Left cardiac atrium (tissue), 4 donors: Measurements from ENCODE around the gene PRRX1. TPM values are rescaled to one million over a fixed set of nuclear protein-coding genes. Genes with fewer than 3 reads are reported as not detected.

Experiments
- ATAC-seq, 2 donors: fragments of 200-7000 bp; cut with Tn5 transposase; one replicate each; pipeline ENCODE4 v1.9.1; 2020; ENCODE audit warnings: mild to moderate bottlenecking in 2 of 2, moderate library complexity in 2 of 2
- DNase-seq: peaks from one replicate; pipeline ENCODE4 v3.0.0-alpha.2; 2020
- intact Hi-C, 2 donors: fragments of 100-400 bp; cut with DNase I; formaldehyde crosslinking; loops; one replicate each; pipeline versions ENCODE4 v1.14.1 to v1.15.1; 2022 to 2023
- total RNA-seq, 2 donors: library from RNA; stranded (reverse); fragmentation: NEBNext Ultra II Directional; extraction: Animal tissue kit (Norgen Biotek cat#: 25700); gene quantifications; one replicate each; pipeline ENCODE4 v1.2.1, GENCODE V29; 2021
- donor health status: DM: no; HTN: yes; CAD: no.
- donor health status: DM: no; HTN: yes; CAD: no; lungs with severe emphysema.
- donor health status: DM: yes; HTN: yes; CAD: no.
- donor health status: Dilated cardiomyopathy.

The PRRX1 gene
- total RNA-seq, 2 donors from 2014 or later, result 31.4 to 38.6 TPM

- ATAC-seq, result peak in 1 of 2 donors; percentile 33
- intact Hi-C loops, result loop anchor here (5.0 to 10.0 kb wide), 2 partner anchors 128 to 130 kb away; partner anchors contain the start of gene GORAB (in 2 of the 2)
- DNase-seq, result no peak
Measured at GRCh38 chr1:170662561-170663403, 1.1 kb upstream of the PRRX1 start.

GRCh38 chr1:170663404-170664092, 383 bp upstream of the PRRX1 start:
- DNase-seq (no peak), ATAC-seq (peak; percentile 6 to 17)
- intact Hi-C loops, result loop anchor here (5.0 to 10.0 kb wide), 2 partner anchors 129 to 131 kb away; partner anchors contain the start of gene GORAB (in 2 of the 2)

- peak; percentile 58 to 72 for ATAC-seq
- intact Hi-C loops, result loop anchor here (5.0 to 10.0 kb wide), 2 partner anchors 130 to 133 kb away; partner anchors contain the start of gene GORAB (in 2 of the 2)
- peak; percentile 48 for DNase-seq
Measured at GRCh38 chr1:170664828-170665612, 1.1 kb downstream of the PRRX1 start.

- no peak for DNase-seq
- no peak for ATAC-seq
- intact Hi-C loops, result loop anchor here in 1 of 2 donors (10.0 kb wide), 1 partner anchor 131 kb away; the partner anchor contains the start of gene GORAB
Measured at GRCh38 chr1:170665629-170666028, 1.7 kb downstream of the PRRX1 start.

GRCh38 chr1:170666541-170667254, 2.8 kb downstream of the PRRX1 start:
- no peak for DNase-seq
- ATAC-seq, result no peak
- intact Hi-C loops, result loop anchor here in 1 of 2 donors (10.0 kb wide), 1 partner anchor 132 kb away; the partner anchor contains the start of gene GORAB

GRCh38 chr1:170668209-170669106, 4.5 kb downstream of the PRRX1 start:
- DNase-seq (no peak), ATAC-seq (no peak)
- intact Hi-C loops, result loop anchor here in 1 of 2 donors (10.0 kb wide), 1 partner anchor 134 kb away; the partner anchor contains the start of gene GORAB

- intact Hi-C loops, result loop anchor here in 1 of 2 donors (10.0 kb wide), 1 partner anchor 134 kb away; the partner anchor contains the start of gene GORAB
- DNase-seq (no peak), ATAC-seq (no peak)
Measured at GRCh38 chr1:170669107-170669445, 5.1 kb downstream of the PRRX1 start.

GRCh38 chr1:170669586-170670530, 5.9 kb downstream of the PRRX1 start:
- ATAC-seq, result no peak
- no peak for DNase-seq
- intact Hi-C loops, result loop anchor here in 1 of 2 donors (5.0 to 10.0 kb wide), 5 partner anchors 97 to 745 kb away; partner anchors contain the start of gene GORAB

GRCh38 chr1:170670802-170671628, 7.1 kb downstream of the PRRX1 start:
- intact Hi-C loops, result loop anchor here in 1 of 2 donors (5.0 to 10.0 kb wide), 4 partner anchors 96 to 746 kb away; no protein-coding TSS in a partner anchor
- peak; percentile 59 for DNase-seq
- peak; percentile 42 to 45 for ATAC-seq

- intact Hi-C loops, result loop anchor here in 1 of 2 donors (5.0 to 10.0 kb wide), 4 partner anchors 96 to 747 kb away; no protein-coding TSS in a partner anchor
- no peak for ATAC-seq
Measured at GRCh38 chr1:170671629-170671963, 7.7 kb downstream of the PRRX1 start.

GRCh38 chr1:170672316-170672715, 8.4 kb downstream of the PRRX1 start:
- DNase-seq, result no peak
- intact Hi-C loops, result loop anchor here in 1 of 2 donors (5.0 to 10.0 kb wide), 4 partner anchors 95 to 748 kb away; no protein-coding TSS in a partner anchor
- no peak for ATAC-seq

More at GRCh38 chr1:170671629-170671963, 7.7 kb downstream of the PRRX1 start:
- DNase-seq, result no peak

GRCh38 chr1:170674239-170674638, 10.3 kb downstream of the PRRX1 start:
- no peak for DNase-seq
- intact Hi-C loops, result loop anchor here in 1 of 2 donors (5.0 to 10.0 kb wide), 4 partner anchors 93 to 749 kb away; no protein-coding TSS in a partner anchor
- ATAC-seq, result no peak

- intact Hi-C loops, result loop anchor here in 1 of 2 donors (5.0 to 10.0 kb wide), 4 partner anchors 92 to 750 kb away; no protein-coding TSS in a partner anchor
- DNase-seq, result no peak
Measured at GRCh38 chr1:170674986-170675385, 11.1 kb downstream of the PRRX1 start.

GRCh38 chr1:170675865-170676264, 11.9 kb downstream of the PRRX1 start:
- intact Hi-C loops, result loop anchor here in 1 of 2 donors (10.0 kb wide), 2 partner anchors 661 to 751 kb away; no protein-coding TSS in a partner anchor
- no peak for ATAC-seq
- no peak for DNase-seq

More at GRCh38 chr1:170674986-170675385, 11.1 kb downstream of the PRRX1 start:
- ATAC-seq, result no peak

GRCh38 chr1:170676628-170677027, 12.7 kb downstream of the PRRX1 start:
- no peak for DNase-seq
- no peak for ATAC-seq
- intact Hi-C loops, result loop anchor here in 1 of 2 donors (10.0 kb wide), 2 partner anchors 662 to 752 kb away; no protein-coding TSS in a partner anchor
